ENCODE data around the gene UGT2A3.
A peak's percentile ranks its signal among the peaks of the same experiment; 100 is the strongest.

Gene UGT2A3

GRCh38 chr4:68917016-68917415 is 34.6 kb downstream of the UGT2A3 start:
- WGBS (ENCODE audit: insufficient coverage, insufficient read length), result no CpG with 5 or more reads among the region's 8 CpGs
- Histone ChIP-seq H3K9me3 (ENCODE audit: control insufficient read depth, insufficient read depth, low read length) (no peaks in the 10 kb centered on the region), H3K4me3 (ENCODE audit: low read length) (no peak overlapping the region), H3K27ac (ENCODE audit: low read length) (no peak overlapping the region), H3K4me1 (ENCODE audit: control insufficient read depth, insufficient read depth, low read length) (no peaks in the 10 kb centered on the region), H3K27me3 (ENCODE audit: control insufficient read depth, insufficient read depth, low read length) (no peaks in the 10 kb centered on the region), H3K36me3 (ENCODE audit: control insufficient read depth, insufficient read depth, low read length) (no peaks in the 10 kb centered on the region)
- DNase-seq (ENCODE audit: low read depth, low spot score), result no peak

DNA sequence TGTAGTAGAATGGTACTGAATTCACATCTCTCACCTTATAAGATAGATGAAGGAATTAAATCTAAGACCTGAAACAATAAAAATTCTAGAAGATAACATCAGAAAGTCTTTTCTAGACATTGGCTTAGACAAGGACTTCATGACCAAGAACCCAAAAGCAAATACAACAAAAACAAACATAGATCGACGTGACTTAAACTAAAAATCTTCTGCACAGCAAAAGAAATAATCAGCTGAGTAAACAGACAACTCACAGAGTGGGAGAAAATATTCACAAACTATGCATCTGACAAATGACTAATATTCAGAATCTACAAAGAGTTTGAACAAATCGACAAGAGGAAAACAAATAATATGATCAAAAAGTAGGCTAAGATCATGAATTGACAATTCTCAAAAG is 38.8 kb downstream of the UGT2A3 start:
- no peak overlapping the region for H3K27ac ChIP-seq (ENCODE audit: low read length)
- no peaks in the 10 kb centered on the region for H3K36me3 ChIP-seq (ENCODE audit: control insufficient read depth, insufficient read depth, low read length)
- no peaks in the 10 kb centered on the region for H3K27me3 ChIP-seq (ENCODE audit: control insufficient read depth, insufficient read depth, low read length)
- H3K4me1 ChIP-seq (ENCODE audit: control insufficient read depth, insufficient read depth, low read length), result no peaks in the 10 kb centered on the region
- no peak overlapping the region for H3K4me3 ChIP-seq (ENCODE audit: low read length)
- DNase-seq (ENCODE audit: low read depth, low spot score), result no peak
- WGBS (ENCODE audit: insufficient coverage, insufficient read length), result no CpG with 5 or more reads among the region's 3 CpGs
- H3K9me3 ChIP-seq (ENCODE audit: control insufficient read depth, insufficient read depth, low read length), result no peaks in the 10 kb centered on the region

DNA sequence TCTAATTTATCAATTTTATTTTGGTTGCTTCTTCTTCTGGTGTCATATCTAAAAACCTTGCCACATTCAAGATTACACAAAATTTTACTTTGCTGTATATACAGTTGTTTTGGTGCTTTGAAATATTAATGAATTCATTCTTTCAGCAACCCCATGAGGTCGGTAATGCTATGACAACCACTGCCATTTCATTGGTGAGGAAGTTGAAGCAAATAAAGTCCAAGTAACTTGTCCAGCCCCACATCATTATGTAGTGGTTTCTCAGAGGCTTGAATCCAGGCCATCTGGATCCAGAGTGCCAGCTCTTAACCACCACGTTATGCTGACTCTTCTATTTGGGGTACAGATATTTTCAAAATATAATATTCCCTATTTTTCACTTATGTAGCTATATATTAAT is 42.2 kb downstream of the UGT2A3 start:
- no peak for DNase-seq (ENCODE audit: low read depth, low spot score)
- Histone ChIP-seq H3K36me3 (ENCODE audit: control insufficient read depth, insufficient read depth, low read length) (no peaks in the 10 kb centered on the region), H3K9me3 (ENCODE audit: control insufficient read depth, insufficient read depth, low read length) (no peaks in the 10 kb centered on the region), H3K27me3 (ENCODE audit: control insufficient read depth, insufficient read depth, low read length) (no peaks in the 10 kb centered on the region), H3K4me3 (ENCODE audit: low read length) (no peak overlapping the region), H3K4me1 (ENCODE audit: control insufficient read depth, insufficient read depth, low read length) (peaks cover 7% of the 10 kb centered on the region; the same call in 1 of the 2 replicates), H3K27ac (ENCODE audit: low read length) (no peak overlapping the region)
- WGBS (ENCODE audit: insufficient coverage, insufficient read length), result no CpG with 5 or more reads among the region's 2 CpGs

DNA sequence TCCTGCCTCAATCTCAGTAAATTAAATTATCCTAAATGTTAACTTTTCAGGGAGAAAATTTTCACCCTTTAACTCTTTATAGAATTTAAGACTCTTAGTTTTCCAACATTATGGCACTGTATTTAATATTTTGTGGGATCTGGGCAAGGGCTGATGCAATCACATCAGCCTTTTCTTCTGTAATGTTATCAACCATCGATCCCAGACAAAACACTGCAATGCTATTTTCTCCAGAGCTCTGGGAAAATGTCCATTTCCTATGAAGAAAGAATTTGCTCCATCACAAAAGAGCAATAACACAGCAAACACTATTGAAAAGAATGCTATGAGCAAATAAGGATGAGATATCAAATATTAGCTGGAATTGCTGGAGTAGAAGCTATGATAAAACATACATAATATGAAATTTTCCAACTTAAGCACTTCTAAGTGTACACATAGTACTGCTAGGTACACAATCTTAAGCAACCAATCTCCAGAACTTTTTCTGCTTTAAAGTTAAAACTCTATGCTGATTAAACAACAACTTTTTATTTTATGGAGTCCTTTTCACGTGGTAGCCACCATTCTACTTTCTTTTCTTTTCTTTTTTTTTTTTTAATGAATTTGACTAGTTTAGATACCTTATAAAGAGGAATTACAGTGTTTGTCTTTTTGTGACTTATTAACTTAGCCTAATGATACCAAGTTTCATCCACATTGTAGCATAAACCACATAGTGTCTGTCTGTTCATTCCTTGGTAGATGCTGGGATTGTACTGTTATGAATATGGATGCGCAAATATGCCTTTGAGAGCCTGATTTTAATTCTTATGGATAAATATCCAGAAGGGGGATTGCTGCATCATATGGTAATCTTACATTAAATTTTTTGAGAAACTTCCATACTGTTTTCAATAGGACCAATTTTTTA is 43.6 kb downstream of the UGT2A3 start:
- no peaks in the 10 kb centered on the region for H3K9me3 ChIP-seq (ENCODE audit: control insufficient read depth, insufficient read depth, low read length)
- no peaks in the 10 kb centered on the region for H3K36me3 ChIP-seq (ENCODE audit: control insufficient read depth, insufficient read depth, low read length)
- no peaks in the 10 kb centered on the region for H3K27me3 ChIP-seq (ENCODE audit: control insufficient read depth, insufficient read depth, low read length)
- H3K4me3 ChIP-seq (ENCODE audit: low read length), result no peak overlapping the region
- H3K4me1 ChIP-seq (ENCODE audit: control insufficient read depth, insufficient read depth, low read length), result peaks cover 8% of the 10 kb centered on the region; the same call in 1 of the 2 replicates
- H3K27ac ChIP-seq (ENCODE audit: low read length), result no peak overlapping the region
- DNase-seq (ENCODE audit: low read depth, low spot score), result no peak
- WGBS (ENCODE audit: insufficient coverage, insufficient read length), result no CpG with 5 or more reads among the region's 3 CpGs

DNA sequence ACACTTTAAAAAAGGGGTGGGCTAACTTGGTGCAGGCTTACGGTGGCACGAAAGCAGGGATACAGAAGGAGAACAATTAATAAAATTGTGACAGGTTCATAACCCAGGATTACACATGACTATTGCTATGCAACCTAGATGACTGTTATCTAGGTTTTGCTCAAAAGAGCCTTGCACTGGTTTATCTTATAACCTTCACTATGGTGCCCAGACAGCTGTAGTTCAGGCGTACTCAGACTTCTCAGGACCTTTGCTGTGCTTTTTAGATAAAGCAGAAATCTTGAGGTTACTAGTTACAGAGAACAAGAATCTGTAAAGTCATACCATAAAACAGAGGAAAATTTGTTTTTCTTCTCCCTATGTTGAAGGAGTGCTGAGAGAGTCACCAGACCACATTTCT is 44.4 kb downstream of the UGT2A3 start:
- no peak overlapping the region for H3K27ac ChIP-seq (ENCODE audit: low read length)
- no peaks in the 10 kb centered on the region for H3K27me3 ChIP-seq (ENCODE audit: control insufficient read depth, insufficient read depth, low read length)
- H3K9me3 ChIP-seq (ENCODE audit: control insufficient read depth, insufficient read depth, low read length), result no peaks in the 10 kb centered on the region
- no peak for DNase-seq (ENCODE audit: low read depth, low spot score)
- no peak overlapping the region for H3K4me3 ChIP-seq (ENCODE audit: low read length)
- WGBS (ENCODE audit: insufficient coverage, insufficient read length), result no CpG with 5 or more reads among the region's 3 CpGs
- H3K4me1 ChIP-seq (ENCODE audit: control insufficient read depth, insufficient read depth, low read length), result peaks cover 8% of the 10 kb centered on the region; the same call in 1 of the 2 replicates
- H3K36me3 ChIP-seq (ENCODE audit: control insufficient read depth, insufficient read depth, low read length), result no peaks in the 10 kb centered on the region

- no peaks in the 10 kb centered on the region for H3K36me3 ChIP-seq (ENCODE audit: control insufficient read depth, insufficient read depth, low read length)
These were observed 44.8 kb downstream of the UGT2A3 start for GRCh38 chr4:68906780-68907137.

GRCh38 chr4:68905939-68906779 is 45.4 kb downstream of the UGT2A3 start:
- Histone ChIP-seq H3K36me3 (ENCODE audit: control insufficient read depth, insufficient read depth, low read length) (no peaks in the 10 kb centered on the region), H3K4me1 (ENCODE audit: control insufficient read depth, insufficient read depth, low read length) (peaks cover 8% of the 10 kb centered on the region; the same call in 1 of the 2 replicates), H3K27ac (ENCODE audit: low read length) (peak overlapping the region; percentile 10), H3K9me3 (ENCODE audit: control insufficient read depth, insufficient read depth, low read length) (no peaks in the 10 kb centered on the region), H3K4me3 (ENCODE audit: low read length) (no peak overlapping the region; the same call in 1 of the 2 replicates), H3K27me3 (ENCODE audit: control insufficient read depth, insufficient read depth, low read length) (no peaks in the 10 kb centered on the region)
- no CpG with 5 or more reads among the region's 16 CpGs for WGBS (ENCODE audit: insufficient coverage, insufficient read length)
- peak; percentile 54 for DNase-seq (ENCODE audit: low read depth, low spot score)

More at GRCh38 chr4:68906780-68907137, 44.8 kb downstream of the UGT2A3 start:
- WGBS (ENCODE audit: insufficient coverage, insufficient read length), result no CpG with 5 or more reads among the region's 10 CpGs
- H3K9me3 ChIP-seq (ENCODE audit: control insufficient read depth, insufficient read depth, low read length), result no peaks in the 10 kb centered on the region
- DNase-seq (ENCODE audit: low read depth, low spot score), result peak; percentile 4
- H3K27ac ChIP-seq (ENCODE audit: low read length), result peak overlapping the region; percentile 10
- peaks cover 8% of the 10 kb centered on the region; the same call in 1 of the 2 replicates for H3K4me1 ChIP-seq (ENCODE audit: control insufficient read depth, insufficient read depth, low read length)
- H3K4me3 ChIP-seq (ENCODE audit: low read length), result no peak overlapping the region
- H3K27me3 ChIP-seq (ENCODE audit: control insufficient read depth, insufficient read depth, low read length), result no peaks in the 10 kb centered on the region

GRCh38 chr4:68905598-68905938 is 46.0 kb downstream of the UGT2A3 start:
- WGBS (ENCODE audit: insufficient coverage, insufficient read length), result no CpG with 5 or more reads among the region's 2 CpGs
- DNase-seq (ENCODE audit: low read depth, low spot score), result no peak
- Histone ChIP-seq H3K27me3 (ENCODE audit: control insufficient read depth, insufficient read depth, low read length) (no peaks in the 10 kb centered on the region), H3K9me3 (ENCODE audit: control insufficient read depth, insufficient read depth, low read length) (no peaks in the 10 kb centered on the region), H3K36me3 (ENCODE audit: control insufficient read depth, insufficient read depth, low read length) (no peaks in the 10 kb centered on the region), H3K4me1 (ENCODE audit: control insufficient read depth, insufficient read depth, low read length) (peaks cover 8% of the 10 kb centered on the region; the same call in 1 of the 2 replicates), H3K4me3 (ENCODE audit: low read length) (no peak overlapping the region), H3K27ac (ENCODE audit: low read length) (peak overlapping the region; percentile 23)

GRCh38 chr4:68904786-68905185 is 46.8 kb downstream of the UGT2A3 start:
- H3K4me1 ChIP-seq (ENCODE audit: control insufficient read depth, insufficient read depth, low read length), result peaks cover 8% of the 10 kb centered on the region; the same call in 1 of the 2 replicates
- peak; percentile 22 for DNase-seq (ENCODE audit: low read depth, low spot score)
- no peak overlapping the region for H3K4me3 ChIP-seq (ENCODE audit: low read length)
- no peaks in the 10 kb centered on the region for H3K27me3 ChIP-seq (ENCODE audit: control insufficient read depth, insufficient read depth, low read length)
- no peaks in the 10 kb centered on the region for H3K36me3 ChIP-seq (ENCODE audit: control insufficient read depth, insufficient read depth, low read length)
- peak overlapping the region; percentile 23 for H3K27ac ChIP-seq (ENCODE audit: low read length)
- H3K9me3 ChIP-seq (ENCODE audit: control insufficient read depth, insufficient read depth, low read length), result no peaks in the 10 kb centered on the region
- no CpG with 5 or more reads among the region's 6 CpGs for WGBS (ENCODE audit: insufficient coverage, insufficient read length)

GRCh38 chr4:68896749-68897148 is 54.9 kb downstream of the UGT2A3 start:
- no peaks in the 10 kb centered on the region for H3K9me3 ChIP-seq (ENCODE audit: control insufficient read depth, insufficient read depth, low read length)
- H3K36me3 ChIP-seq (ENCODE audit: control insufficient read depth, insufficient read depth, low read length), result no peaks in the 10 kb centered on the region
- H3K27ac ChIP-seq (ENCODE audit: low read length), result no peak overlapping the region
- WGBS (ENCODE audit: insufficient coverage, insufficient read length), result no CpG with 5 or more reads among the region's 1 CpG
- no peaks in the 10 kb centered on the region for H3K27me3 ChIP-seq (ENCODE audit: control insufficient read depth, insufficient read depth, low read length)
- no peak overlapping the region for H3K4me3 ChIP-seq (ENCODE audit: low read length)
- H3K4me1 ChIP-seq (ENCODE audit: control insufficient read depth, insufficient read depth, low read length), result no peaks in the 10 kb centered on the region
- no peak for DNase-seq (ENCODE audit: low read depth, low spot score)
